ENCODE results near the gene SUZ12.
"Not testable (repeated sequence)": the region's sequence is repeated elsewhere in the genome, so short reads cannot be mapped to it uniquely, and the experiment has no call there.

Gene SUZ12

GRCh38 chr17:32019228-32019627 lies 82.4 kb downstream of the SUZ12 start:
- Histone ChIP-seq H3K4me3 (ENCODE audit: low read depth, low read length) (no peak overlapping the region), H3K9ac (ENCODE audit: low read depth, low read length) (no peak overlapping the region), H3K9me3 (ENCODE audit: control insufficient read depth, insufficient read depth, low read length) (no peaks in the 10 kb centered on the region), H3K4me1 (ENCODE audit: control insufficient read depth, insufficient read depth, low read length) (no peaks in the 10 kb centered on the region), H3K36me3 (ENCODE audit: control insufficient read depth, insufficient read depth, low read length) (peaks cover 4% of the 10 kb centered on the region), H3K27me3 (ENCODE audit: control insufficient read depth, insufficient read depth, low read length) (no peaks in the 10 kb centered on the region)

- H3K9me3 ChIP-seq (ENCODE audit: control insufficient read depth, insufficient read depth, low read length): no peaks in the 10 kb centered on the region
- no peaks in the 10 kb centered on the region for H3K4me1 ChIP-seq (ENCODE audit: control insufficient read depth, insufficient read depth, low read length)
- H3K27me3 ChIP-seq (ENCODE audit: control insufficient read depth, insufficient read depth, low read length): no peaks in the 10 kb centered on the region
- H3K4me3 ChIP-seq (ENCODE audit: low read depth, low read length): no peak overlapping the region
- H3K9ac ChIP-seq (ENCODE audit: low read depth, low read length): no peak overlapping the region
- H3K36me3 ChIP-seq (ENCODE audit: control insufficient read depth, insufficient read depth, low read length): peaks cover 4% of the 10 kb centered on the region
Measured at GRCh38 chr17:32020943-32021614, 84.3 kb downstream of the SUZ12 start.

GRCh38 chr17:32021615-32021955 lies 84.8 kb downstream of the SUZ12 start:
- Histone ChIP-seq H3K9ac (ENCODE audit: low read depth, low read length) (no peak overlapping the region), H3K4me3 (ENCODE audit: low read depth, low read length) (no peak overlapping the region), H3K36me3 (ENCODE audit: control insufficient read depth, insufficient read depth, low read length) (peaks cover 4% of the 10 kb centered on the region)

GRCh38 chr17:32022554-32022953 lies 85.7 kb downstream of the SUZ12 start:
- not testable (repeated sequence) for H3K9me3 ChIP-seq (ENCODE audit: control insufficient read depth, insufficient read depth, low read length); H3K27me3 ChIP-seq (ENCODE audit: control insufficient read depth, insufficient read depth, low read length); H3K36me3 ChIP-seq (ENCODE audit: control insufficient read depth, insufficient read depth, low read length); H3K4me1 ChIP-seq (ENCODE audit: control insufficient read depth, insufficient read depth, low read length); H3K9ac ChIP-seq (ENCODE audit: low read depth, low read length); H3K4me3 ChIP-seq (ENCODE audit: low read depth, low read length)

More at GRCh38 chr17:32021615-32021955, 84.8 kb downstream of the SUZ12 start:
- no peaks in the 10 kb centered on the region for H3K9me3 ChIP-seq (ENCODE audit: control insufficient read depth, insufficient read depth, low read length)
- H3K27me3 ChIP-seq (ENCODE audit: control insufficient read depth, insufficient read depth, low read length): no peaks in the 10 kb centered on the region
- H3K4me1 ChIP-seq (ENCODE audit: control insufficient read depth, insufficient read depth, low read length): no peaks in the 10 kb centered on the region

DNA sequence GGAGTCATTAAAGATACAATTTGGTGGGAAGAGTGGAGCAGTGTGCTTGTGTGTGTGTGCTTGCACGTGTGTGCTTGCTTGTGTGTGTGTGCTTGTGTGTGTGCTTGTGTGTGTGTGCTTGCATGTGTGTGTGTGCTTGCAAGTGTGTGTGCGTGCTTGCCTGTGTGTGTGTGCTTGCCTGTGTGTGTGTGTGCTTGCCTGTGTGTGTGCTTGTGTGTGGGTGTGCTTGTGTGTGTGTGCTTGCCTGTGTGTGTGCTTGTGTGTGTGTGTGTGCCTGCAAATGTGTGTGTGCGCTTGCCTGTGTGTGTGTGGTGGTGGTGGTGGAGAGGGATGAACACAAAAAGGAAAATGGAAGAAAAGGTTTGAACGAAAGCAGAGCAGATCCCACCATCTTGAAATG lies 90.5 kb downstream of the SUZ12 start:
- H3K9me3 ChIP-seq (ENCODE audit: control insufficient read depth, insufficient read depth, low read length); H3K9ac ChIP-seq (ENCODE audit: low read depth, low read length); H3K27me3 ChIP-seq (ENCODE audit: control insufficient read depth, insufficient read depth, low read length); H3K4me3 ChIP-seq (ENCODE audit: low read depth, low read length); H3K4me1 ChIP-seq (ENCODE audit: control insufficient read depth, insufficient read depth, low read length); H3K36me3 ChIP-seq (ENCODE audit: control insufficient read depth, insufficient read depth, low read length): not testable (repeated sequence)

DNA sequence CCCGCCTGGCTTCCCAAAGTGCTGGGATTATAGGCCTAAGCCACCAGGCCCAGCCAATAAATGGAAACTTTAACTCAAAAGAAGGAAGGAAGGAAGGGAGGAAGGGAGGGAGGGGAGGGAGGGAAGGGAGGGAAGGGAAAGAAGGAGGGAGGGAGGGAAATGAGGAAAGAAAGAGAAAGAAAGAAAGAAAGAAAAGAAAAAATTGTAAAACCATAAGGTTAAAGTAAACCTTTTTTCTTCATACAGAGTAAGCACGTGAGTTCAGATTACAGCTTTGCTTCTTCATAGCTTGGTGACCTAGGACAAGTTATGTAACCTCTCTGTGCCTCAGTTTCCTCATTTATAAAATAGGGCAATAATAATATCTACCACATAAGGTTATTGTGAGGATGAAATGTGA lies 96.4 kb downstream of the SUZ12 start:
- Histone ChIP-seq H3K9ac (ENCODE audit: low read depth, low read length) (no peak overlapping the region), H3K9me3 (ENCODE audit: control insufficient read depth, insufficient read depth, low read length) (no peaks in the 10 kb centered on the region), H3K36me3 (ENCODE audit: control insufficient read depth, insufficient read depth, low read length) (peaks cover 6% of the 10 kb centered on the region), H3K4me1 (ENCODE audit: control insufficient read depth, insufficient read depth, low read length) (no peaks in the 10 kb centered on the region), H3K27me3 (ENCODE audit: control insufficient read depth, insufficient read depth, low read length) (no peaks in the 10 kb centered on the region), H3K4me3 (ENCODE audit: low read depth, low read length) (no peak overlapping the region)

DNA sequence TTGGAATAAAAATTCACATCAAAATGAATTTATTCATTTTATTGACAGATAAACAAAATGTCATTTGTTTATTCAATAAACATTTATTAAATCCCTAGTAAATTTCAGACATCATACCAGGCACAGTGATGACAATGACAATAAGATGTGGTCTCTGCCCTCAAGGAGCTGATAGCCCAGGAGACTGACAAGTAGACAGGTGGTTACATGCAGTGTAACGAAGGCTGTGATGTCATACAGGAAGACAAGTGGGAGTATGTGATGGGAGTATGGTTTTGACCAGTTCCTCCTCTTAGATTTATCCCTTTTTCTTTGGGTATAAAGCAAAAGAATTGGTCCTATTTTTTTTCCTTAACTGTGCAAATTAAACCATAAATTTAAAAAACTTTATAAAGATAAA lies 97.0 kb downstream of the SUZ12 start:
- H3K36me3 ChIP-seq (ENCODE audit: control insufficient read depth, insufficient read depth, low read length); H3K4me3 ChIP-seq (ENCODE audit: low read depth, low read length); H3K9ac ChIP-seq (ENCODE audit: low read depth, low read length); H3K27me3 ChIP-seq (ENCODE audit: control insufficient read depth, insufficient read depth, low read length); H3K4me1 ChIP-seq (ENCODE audit: control insufficient read depth, insufficient read depth, low read length); H3K9me3 ChIP-seq (ENCODE audit: control insufficient read depth, insufficient read depth, low read length): not testable (repeated sequence)

GRCh38 chr17:32040246-32040645 lies 103.4 kb downstream of the SUZ12 start:
- not testable (repeated sequence) for H3K4me3 ChIP-seq (ENCODE audit: low read depth, low read length); H3K9me3 ChIP-seq (ENCODE audit: control insufficient read depth, insufficient read depth, low read length); H3K9ac ChIP-seq (ENCODE audit: low read depth, low read length); H3K27me3 ChIP-seq (ENCODE audit: control insufficient read depth, insufficient read depth, low read length); H3K4me1 ChIP-seq (ENCODE audit: control insufficient read depth, insufficient read depth, low read length)
- peaks cover 10% of the 10 kb centered on the region for H3K36me3 ChIP-seq (ENCODE audit: control insufficient read depth, insufficient read depth, low read length)

DNA sequence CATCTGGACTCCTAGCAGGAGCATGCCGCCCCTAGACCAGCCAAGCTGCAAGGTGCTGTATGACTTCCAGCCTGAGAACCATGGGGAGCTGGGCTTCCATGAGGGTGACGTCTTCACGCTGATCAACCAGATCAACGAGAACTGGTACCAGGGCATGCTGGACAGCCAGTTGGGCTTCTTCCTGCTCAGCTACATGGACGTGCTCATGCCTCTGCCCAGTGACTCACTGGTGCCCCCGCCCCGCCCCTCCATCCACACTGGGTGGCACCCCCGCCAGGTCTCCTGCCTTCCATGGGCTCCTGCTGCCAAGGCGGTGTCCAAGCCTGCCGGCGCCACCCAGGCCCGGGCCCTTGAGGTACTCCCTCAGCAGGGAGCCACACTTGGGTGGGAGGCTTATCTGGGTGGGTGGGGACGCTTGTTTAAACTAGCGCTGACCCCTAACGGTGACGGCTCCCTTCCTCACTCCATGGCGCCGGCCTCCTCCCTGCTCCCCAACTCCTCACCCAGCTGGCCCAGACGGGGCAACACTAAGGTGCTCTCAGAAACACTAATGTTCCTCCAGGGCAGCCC lies 104.6 kb downstream of the SUZ12 start:
- H3K4me1 ChIP-seq (ENCODE audit: control insufficient read depth, insufficient read depth, low read length); H3K36me3 ChIP-seq (ENCODE audit: control insufficient read depth, insufficient read depth, low read length); H3K4me3 ChIP-seq (ENCODE audit: low read depth, low read length); H3K27me3 ChIP-seq (ENCODE audit: control insufficient read depth, insufficient read depth, low read length); H3K9ac ChIP-seq (ENCODE audit: low read depth, low read length); H3K9me3 ChIP-seq (ENCODE audit: control insufficient read depth, insufficient read depth, low read length): not testable (repeated sequence)

GRCh38 chr17:32042266-32042665 lies 105.5 kb downstream of the SUZ12 start:
- not testable (repeated sequence) for H3K9me3 ChIP-seq (ENCODE audit: control insufficient read depth, insufficient read depth, low read length); H3K4me3 ChIP-seq (ENCODE audit: low read depth, low read length); H3K27me3 ChIP-seq (ENCODE audit: control insufficient read depth, insufficient read depth, low read length); H3K4me1 ChIP-seq (ENCODE audit: control insufficient read depth, insufficient read depth, low read length); H3K36me3 ChIP-seq (ENCODE audit: control insufficient read depth, insufficient read depth, low read length); H3K9ac ChIP-seq (ENCODE audit: low read depth, low read length)

DNA sequence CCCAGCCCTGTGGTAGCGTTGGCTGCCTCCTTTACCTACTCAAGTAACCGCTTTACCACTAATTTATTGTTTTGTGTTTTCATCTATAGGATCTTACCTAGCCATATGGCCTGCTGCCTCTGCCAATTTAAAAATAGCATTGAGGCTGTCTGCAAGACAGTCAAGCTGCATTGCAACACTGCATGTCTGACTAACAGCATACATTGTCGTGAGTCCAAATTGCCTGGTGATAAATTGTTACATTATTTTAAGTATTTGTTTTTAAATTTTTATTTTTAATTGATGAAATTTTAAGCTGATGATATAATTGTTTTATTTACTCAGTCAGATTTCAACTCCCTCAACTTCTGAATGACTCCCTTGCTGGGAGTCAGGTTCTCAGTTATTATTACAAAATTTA lies 108.8 kb downstream of the SUZ12 start:
- not testable (repeated sequence) for H3K4me1 ChIP-seq (ENCODE audit: control insufficient read depth, insufficient read depth, low read length); H3K9me3 ChIP-seq (ENCODE audit: control insufficient read depth, insufficient read depth, low read length); H3K9ac ChIP-seq (ENCODE audit: low read depth, low read length); H3K27me3 ChIP-seq (ENCODE audit: control insufficient read depth, insufficient read depth, low read length); H3K36me3 ChIP-seq (ENCODE audit: control insufficient read depth, insufficient read depth, low read length); H3K4me3 ChIP-seq (ENCODE audit: low read depth, low read length)

DNA sequence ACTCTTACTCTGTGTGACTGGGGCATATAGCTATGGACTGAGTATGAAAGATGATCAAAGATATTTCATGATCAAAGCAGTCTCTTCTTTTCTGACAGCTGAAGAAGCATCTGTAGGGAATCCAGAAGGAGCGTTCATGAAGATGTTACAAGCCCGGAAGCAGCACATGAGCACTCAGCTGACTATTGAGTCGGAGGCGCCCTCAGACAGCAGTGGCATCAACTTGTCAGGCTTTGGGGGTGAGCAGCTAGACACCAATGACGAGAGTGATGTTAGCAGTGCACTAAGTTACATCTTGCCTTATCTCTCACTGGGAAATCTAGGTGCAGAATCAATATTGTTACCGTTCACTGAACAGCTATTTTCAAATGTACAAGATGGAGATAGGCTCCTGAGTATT lies 110.9 kb downstream of the SUZ12 start:
- H3K4me3 ChIP-seq (ENCODE audit: low read depth, low read length); H3K4me1 ChIP-seq (ENCODE audit: control insufficient read depth, insufficient read depth, low read length); H3K9me3 ChIP-seq (ENCODE audit: control insufficient read depth, insufficient read depth, low read length); H3K36me3 ChIP-seq (ENCODE audit: control insufficient read depth, insufficient read depth, low read length); H3K9ac ChIP-seq (ENCODE audit: low read depth, low read length); H3K27me3 ChIP-seq (ENCODE audit: control insufficient read depth, insufficient read depth, low read length): not testable (repeated sequence)

Data from iPS-15b (cell line).